CD4-positive, alpha-beta T cell (primary cell): Measurements from ENCODE around the gene EP300. TPM values are rescaled to one million over a fixed set of nuclear protein-coding genes. Genes with fewer than 3 reads are reported as not detected.

Source experiments
- ATAC-seq: fragments of 200-7000 bp; cut with Tn5 transposase; one replicate; pipeline ENCODE4 v1.10.0; 2022; ENCODE audit warnings: mild to moderate bottlenecking; ENCODE audit not compliant: poor library complexity
- CTCF ChIA-PET: fragments of 350-600 bp; sonication (Branson Sonifier 250); formaldehyde crosslinking; loops from one replicate; lab custom pipeline; 2021; ENCODE audit warnings: antibody characterized with exemption, inconsistent platforms; lab: Charles Lee
- POLR2A ChIA-PET: fragments of 350-600 bp; sonication (Branson Sonifier 250); formaldehyde crosslinking; loops from one replicate; lab custom pipeline; 2021; ENCODE audit warnings: antibody characterized with exemption, inconsistent platforms; lab: Charles Lee
- DNase-seq, 14 experiments: peaks; one replicate each; pipeline ENCODE4 v3.0.0-alpha.2; 2013 to 2020; ENCODE audit warnings: mixed read lengths in 2 of 14
- H3K27ac ChIP-seq, 2 donors: one replicate each; pipeline versions ENCODE4 v1.5.1 to v1.7.0; 2013; ENCODE audit warnings: low read length in 2 of 2, low read depth in 1 of 2, mild to moderate bottlenecking in 1 of 2
- H3K27me3 ChIP-seq, 2 experiments: 1 replicate in 1 of 2; 2 replicates in 1 of 2; pipeline versions ENCODE4 v1.6.1 to v1.7.0; 2013; ENCODE audit warnings: low read length in 2 of 2, control low read depth in 1 of 2, mild to moderate bottlenecking in 1 of 2, moderate library complexity in 1 of 2; ENCODE audit not compliant: insufficient read depth in 2 of 2, control insufficient read depth in 1 of 2
- H3K36me3 ChIP-seq: one replicate; pipeline ENCODE4 v1.6.1; 2013; ENCODE audit warnings: low read length, control low read depth; ENCODE audit not compliant: insufficient read depth
- H3K4me1 ChIP-seq: one replicate; pipeline ENCODE4 v1.6.1; 2013; ENCODE audit warnings: low read length, control low read depth; ENCODE audit not compliant: insufficient read depth
- H3K4me3 ChIP-seq: one replicate; pipeline ENCODE4 v1.5.1; 2013; ENCODE audit warnings: mild to moderate bottlenecking, low read length, moderate library complexity
- H3K9me3 ChIP-seq, 2 experiments: 1 replicate in 1 of 2; 2 replicates in 1 of 2; pipeline versions ENCODE4 v1.6.1 to v1.7.0; 2013; ENCODE audit warnings: low read length in 2 of 2, mild to moderate bottlenecking in 2 of 2, control low read depth in 1 of 2, moderate library complexity in 1 of 2; ENCODE audit not compliant: control insufficient read depth in 1 of 2, insufficient read depth in 1 of 2
- H3K27ac Mint-ChIP-seq: one replicate; pipeline ENCODE4 v1.8.0; 2020; ENCODE audit warnings: mixed read lengths
- H3K27me3 Mint-ChIP-seq: one replicate; pipeline ENCODE4 v1.8.0; 2021; ENCODE audit warnings: mixed read lengths
- H3K36me3 Mint-ChIP-seq: one replicate; pipeline ENCODE4 v1.8.0; 2021; ENCODE audit warnings: low read depth, mixed read lengths
- H3K4me1 Mint-ChIP-seq: one replicate; pipeline ENCODE4 v1.8.0; 2021; ENCODE audit warnings: low read depth, mixed read lengths
- H3K4me3 Mint-ChIP-seq: one replicate; pipeline ENCODE4 v1.8.0; 2020; ENCODE audit warnings: mild to moderate bottlenecking, mixed read lengths
- H3K9me3 Mint-ChIP-seq: one replicate; pipeline ENCODE4 v1.8.0; 2020; ENCODE audit warnings: mixed read lengths
- intact Hi-C, 2 experiments: fragments of 100-400 bp; cut with DNase I in 1 of 2; cut with micrococcal nuclease in 1 of 2; formaldehyde crosslinking; loops; one replicate each; pipeline versions ENCODE4 v1.15.1 to v1.9.0; 2023 to 2025; cut with DNase I, micrococcal nuclease
- total RNA-seq, 174 experiments: library from RNA in 2 of 174; stranded (reverse) in 2 of 174; gene quantifications; one replicate each; pipeline ENCODE4 v1.2.3 and lab custom pipeline; 2021 to 2026
- TF ChIP-seq, protein P1 (sequence below): fragments of 200-600 bp; IDR thresholded peaks from one replicate; pipeline ENCODE4 v1.8.0; 2022; ENCODE audit warnings: antibody characterized with exemption, mild to moderate bottlenecking

The EP300 gene
- total RNA-seq, 2 experiments from 2014 or later = 126 to 134 TPM

DNA sequence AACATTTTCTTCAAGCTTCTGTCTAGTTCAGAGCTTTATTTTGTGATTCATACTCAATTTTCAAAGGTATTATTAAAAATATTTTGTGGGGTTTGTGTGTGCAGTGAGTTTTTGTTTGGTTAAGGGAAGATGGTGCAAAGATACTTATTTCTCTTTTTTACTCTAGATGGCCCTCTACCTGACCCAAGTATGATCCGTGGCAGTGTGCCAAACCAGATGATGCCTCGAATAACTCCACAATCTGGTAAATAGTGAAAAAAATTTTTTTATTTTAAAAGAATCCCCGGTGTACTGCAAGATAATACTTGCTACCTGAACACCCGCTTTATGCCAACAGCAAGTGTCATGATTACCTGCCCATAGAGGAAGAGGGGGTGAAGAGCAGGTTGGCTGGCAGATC, 54.2 kb downstream of the EP300 start:
- peaks cover 95% of the 10 kb centered on the region for H3K36me3 Mint-ChIP-seq

DNA sequence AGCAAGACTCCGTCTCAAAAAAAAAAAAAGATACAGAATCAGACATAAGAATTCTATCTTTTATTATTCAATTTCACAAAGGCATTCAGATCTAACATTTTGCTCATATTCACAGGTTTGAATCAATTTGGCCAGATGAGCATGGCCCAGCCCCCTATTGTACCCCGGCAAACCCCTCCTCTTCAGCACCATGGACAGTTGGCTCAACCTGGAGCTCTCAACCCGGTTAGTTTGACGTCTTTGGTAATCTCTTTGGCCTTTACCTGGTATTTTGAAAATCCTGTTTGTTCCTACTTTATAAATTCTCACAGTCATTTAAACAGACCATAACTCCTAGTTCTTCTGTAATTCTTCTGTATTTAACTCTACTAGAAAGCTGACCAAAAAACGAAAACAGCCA, 55.3 kb downstream of the EP300 start:
- TF ChIP-seq, protein P1, sequence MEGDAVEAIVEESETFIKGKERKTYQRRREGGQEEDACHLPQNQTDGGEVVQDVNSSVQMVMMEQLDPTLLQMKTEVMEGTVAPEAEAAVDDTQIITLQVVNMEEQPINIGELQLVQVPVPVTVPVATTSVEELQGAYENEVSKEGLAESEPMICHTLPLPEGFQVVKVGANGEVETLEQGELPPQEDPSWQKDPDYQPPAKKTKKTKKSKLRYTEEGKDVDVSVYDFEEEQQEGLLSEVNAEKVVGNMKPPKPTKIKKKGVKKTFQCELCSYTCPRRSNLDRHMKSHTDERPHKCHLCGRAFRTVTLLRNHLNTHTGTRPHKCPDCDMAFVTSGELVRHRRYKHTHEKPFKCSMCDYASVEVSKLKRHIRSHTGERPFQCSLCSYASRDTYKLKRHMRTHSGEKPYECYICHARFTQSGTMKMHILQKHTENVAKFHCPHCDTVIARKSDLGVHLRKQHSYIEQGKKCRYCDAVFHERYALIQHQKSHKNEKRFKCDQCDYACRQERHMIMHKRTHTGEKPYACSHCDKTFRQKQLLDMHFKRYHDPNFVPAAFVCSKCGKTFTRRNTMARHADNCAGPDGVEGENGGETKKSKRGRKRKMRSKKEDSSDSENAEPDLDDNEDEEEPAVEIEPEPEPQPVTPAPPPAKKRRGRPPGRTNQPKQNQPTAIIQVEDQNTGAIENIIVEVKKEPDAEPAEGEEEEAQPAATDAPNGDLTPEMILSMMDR = no peak
- Histone ChIP-seq H3K4me1 (no peaks in the 10 kb centered on the region), H3K4me3 (no peak overlapping the region), H3K9me3 (no peaks in the 10 kb centered on the region), H3K36me3 (peaks cover 94% of the 10 kb centered on the region), H3K27ac (no peak overlapping the region), H3K27me3 (no peaks in the 10 kb centered on the region)
- intact Hi-C loops = no loop called here
- H3K27ac Mint-ChIP-seq = no peak overlapping the region
- no peak for ATAC-seq
- no peak overlapping the region for H3K4me3 Mint-ChIP-seq
- no peak for DNase-seq
- no peaks in the 10 kb centered on the region for H3K4me1 Mint-ChIP-seq
- peaks cover 95% of the 10 kb centered on the region for H3K36me3 Mint-ChIP-seq
- POLR2A ChIA-PET = no interaction called here
- CTCF ChIA-PET = no interaction called here
- no peaks in the 10 kb centered on the region for H3K9me3 Mint-ChIP-seq
- no peaks in the 10 kb centered on the region for H3K27me3 Mint-ChIP-seq

More for the DNA sequence above, 54.2 kb downstream of the EP300 start:
- Mint-ChIP-seq H3K27ac (no peak overlapping the region), H3K27me3 (no peaks in the 10 kb centered on the region), H3K9me3 (no peaks in the 10 kb centered on the region), H3K4me1 (no peaks in the 10 kb centered on the region), H3K4me3 (no peak overlapping the region)
- TF ChIP-seq, protein P1 = no peak
- ATAC-seq (no peak), DNase-seq (peak in 2 of 14 experiments; percentile 9 to 17)
- H3K27ac ChIP-seq = no peak overlapping the region
- H3K36me3 ChIP-seq = peaks cover 93% of the 10 kb centered on the region
- CTCF ChIA-PET = no interaction called here
- no peak overlapping the region for H3K4me3 ChIP-seq
- H3K4me1 ChIP-seq = no peaks in the 10 kb centered on the region
- POLR2A ChIA-PET = interaction anchor here (0.9 kb wide), 1 partner anchor 50 kb away, joined by 3 read pairs; no protein-coding TSS in a partner anchor
- intact Hi-C loops = no loop called here
- no peaks in the 10 kb centered on the region for H3K9me3 ChIP-seq
- H3K27me3 ChIP-seq = no peaks in the 10 kb centered on the region

DNA sequence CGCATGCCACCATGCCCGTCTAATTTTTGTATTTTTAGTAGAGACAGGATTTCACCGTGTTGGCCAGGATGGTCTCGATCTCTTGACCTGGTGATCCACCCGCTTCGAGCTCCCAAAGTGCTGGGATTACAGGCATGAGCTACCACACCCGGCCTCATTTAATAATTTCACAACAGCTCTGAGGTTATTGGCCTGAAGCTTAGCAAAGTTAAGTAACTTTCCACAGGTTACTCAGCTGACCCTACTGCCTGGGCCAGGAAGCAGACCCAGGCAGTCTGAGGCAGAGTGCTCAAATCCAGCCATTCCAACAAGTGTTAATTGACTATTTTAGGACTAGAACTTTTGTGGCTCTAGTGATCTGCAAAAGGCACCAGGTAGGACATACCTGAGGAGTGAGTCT, 60.5 kb downstream of the EP300 start:
- DNase-seq = no peak
- ChIA-PET POLR2A (no interaction called here), CTCF (no interaction called here)
- Mint-ChIP-seq H3K36me3 (peaks cover 97% of the 10 kb centered on the region), H3K4me3 (no peak overlapping the region), H3K9me3 (no peaks in the 10 kb centered on the region), H3K27ac (no peak overlapping the region), H3K4me1 (no peaks in the 10 kb centered on the region), H3K27me3 (no peaks in the 10 kb centered on the region)
- Histone ChIP-seq H3K4me1 (no peaks in the 10 kb centered on the region), H3K9me3 (no peaks in the 10 kb centered on the region), H3K4me3 (no peak overlapping the region), H3K27ac (no peak overlapping the region), H3K27me3 (no peaks in the 10 kb centered on the region), H3K36me3 (peaks cover 99% of the 10 kb centered on the region)
- intact Hi-C loops = loop anchor here in 1 of 2 experiments (10.0 kb wide), 1 partner anchor 82 kb away; no protein-coding TSS in a partner anchor
- no peak for ATAC-seq
- TF ChIP-seq, protein P1 = no peak
